Midbrain (tissue), 1 donor: Measurements from ENCODE around the gene MEGF9.

ENCODE experiments used
- DNase-seq: peaks from one replicate; lab custom pipeline; 2025; lab: John Stamatoyannopoulos, UW

MEGF9 gene

GRCh38 chr9:120705174-120705573 lies 9.1 kb downstream of the MEGF9 start:
- DNase-seq: no peak

- no peak for DNase-seq
These were observed 12.2 kb downstream of the MEGF9 start for GRCh38 chr9:120702075-120702474.

DNA sequence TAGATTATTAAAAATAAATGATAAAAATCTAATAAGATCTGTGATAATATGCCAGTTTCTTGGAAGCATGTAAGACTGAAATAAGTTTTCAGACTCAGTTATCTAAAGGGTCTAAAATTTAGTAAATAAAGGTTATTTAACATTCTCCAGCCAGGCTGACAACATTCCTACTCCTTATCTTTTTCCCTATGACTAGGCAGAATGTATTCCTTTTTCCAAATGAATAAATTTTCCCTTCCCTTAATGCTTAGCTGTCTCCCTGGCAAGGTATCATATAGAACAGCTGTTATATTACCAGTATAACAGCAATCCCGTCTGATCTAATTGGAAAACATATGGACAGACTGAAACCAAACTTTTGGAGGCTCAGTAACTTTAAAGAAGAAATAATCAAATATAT lies 13.0 kb downstream of the MEGF9 start:
- DNase-seq: no peak

GRCh38 chr9:120698766-120699165 lies 15.5 kb downstream of the MEGF9 start:
- peak; percentile 21 for DNase-seq

DNA sequence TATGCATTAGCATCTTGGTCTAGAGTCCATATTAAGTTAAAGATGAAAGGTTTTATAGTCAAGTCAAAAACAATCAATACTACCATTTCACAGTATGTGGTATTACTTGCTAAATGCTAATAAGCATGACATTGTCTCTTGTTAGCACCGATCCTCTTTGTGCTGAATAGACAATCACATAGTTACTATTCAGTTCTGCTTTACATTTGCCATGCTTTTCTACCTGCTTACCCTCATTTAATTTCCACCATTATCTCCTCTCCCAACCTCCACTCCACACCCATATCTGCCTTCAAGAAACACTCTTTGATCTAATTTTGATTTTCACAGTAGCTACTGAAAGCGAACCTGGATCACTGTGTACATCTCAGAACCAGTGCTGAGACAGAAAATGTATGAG lies 16.8 kb downstream of the MEGF9 start:
- peak; percentile 25 for DNase-seq

DNA sequence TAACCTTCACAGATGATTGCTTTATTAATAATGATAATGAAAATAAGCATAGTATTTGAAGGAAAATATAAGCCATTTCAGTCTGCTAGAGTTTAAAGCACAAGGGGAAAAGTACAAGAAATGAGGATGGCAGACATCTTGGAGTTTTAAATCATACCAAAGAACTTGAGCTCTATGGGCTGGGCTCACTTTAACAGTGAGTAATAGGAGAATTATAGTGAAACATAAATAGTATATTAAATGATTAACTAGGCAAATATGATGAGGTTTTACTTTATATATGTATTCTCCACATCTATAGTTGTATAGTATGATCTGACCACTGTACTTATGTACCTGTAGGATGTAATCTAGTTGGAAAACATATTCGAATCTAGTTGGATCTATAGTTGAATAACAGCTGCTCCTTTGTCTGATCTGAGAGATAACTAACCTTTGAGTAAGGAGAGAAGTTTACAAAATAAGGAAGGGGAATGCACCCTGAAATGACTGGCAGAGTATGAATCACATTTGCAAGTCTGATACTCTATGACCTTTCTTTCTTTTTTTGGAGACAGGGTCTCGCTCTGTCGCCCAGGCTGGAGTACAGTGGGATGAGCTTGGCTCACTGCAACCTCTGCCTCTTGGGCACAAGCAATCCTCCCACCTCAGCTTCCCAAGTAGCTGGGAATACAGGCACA lies 17.6 kb downstream of the MEGF9 start:
- no peak for DNase-seq

DNA sequence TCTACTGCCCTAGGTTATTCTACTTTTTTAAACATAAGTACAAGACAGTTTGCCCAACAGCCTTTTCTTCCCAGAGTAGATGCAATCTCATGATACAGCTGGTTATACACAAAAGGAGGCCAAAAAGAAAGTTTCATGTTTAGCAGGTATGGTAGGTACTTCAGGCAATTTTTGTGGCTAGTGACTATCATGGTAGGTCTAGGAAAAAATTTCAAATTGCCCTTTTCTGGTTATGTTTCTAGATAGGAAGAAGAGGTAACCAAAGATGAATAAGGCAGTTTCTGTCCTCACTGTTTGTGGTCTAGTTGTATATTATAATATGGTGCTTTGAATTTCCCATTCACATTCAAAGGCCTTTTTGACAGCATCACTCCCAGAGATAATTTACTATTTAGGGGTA lies 19.7 kb downstream of the MEGF9 start:
- DNase-seq: no peak

GRCh38 chr9:120693700-120694008 lies 20.6 kb downstream of the MEGF9 start:
- DNase-seq: no peak

DNA sequence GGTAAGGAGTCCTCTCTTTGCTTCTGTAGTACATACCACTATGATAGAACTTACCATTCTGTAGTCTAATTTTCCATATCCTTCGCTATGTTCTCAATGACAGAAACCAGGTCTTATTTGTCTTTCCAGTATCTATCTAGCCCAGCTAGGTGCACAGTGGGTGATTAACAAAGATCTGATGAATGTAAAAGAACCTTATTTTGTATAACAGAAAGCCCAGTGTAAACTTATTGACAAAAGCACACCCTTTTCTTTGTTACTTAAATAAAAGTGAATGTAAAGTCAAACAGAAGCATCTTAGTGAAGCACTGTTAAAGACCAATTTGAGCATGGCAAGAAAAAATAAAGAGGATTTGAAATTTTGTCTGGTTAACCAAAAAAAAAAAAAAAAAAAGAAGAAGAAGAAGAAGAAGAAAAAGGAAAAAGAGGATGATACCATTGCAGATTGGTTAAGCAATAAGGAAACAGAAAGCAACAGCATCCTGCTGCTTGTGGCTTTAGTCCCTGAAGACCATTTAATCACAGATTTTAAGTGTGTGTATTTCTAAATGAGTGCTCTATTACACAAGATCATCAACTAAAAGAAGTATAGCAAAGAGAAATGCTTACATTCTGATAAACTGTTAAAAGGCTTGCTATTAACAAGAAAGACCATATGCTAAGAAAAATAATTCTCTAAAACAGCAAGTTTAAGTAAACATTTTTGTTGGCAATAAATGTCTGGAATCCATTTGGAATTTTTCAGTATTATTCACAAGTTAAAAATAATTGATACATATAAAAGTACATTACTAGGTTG lies 21.2 kb downstream of the MEGF9 start:
- no peak for DNase-seq

GRCh38 chr9:120690372-120690771 lies 23.9 kb downstream of the MEGF9 start:
- peak; percentile 55 for DNase-seq

GRCh38 chr9:120689860-120690259 lies 24.4 kb downstream of the MEGF9 start:
- DNase-seq: peak; percentile 61

DNA sequence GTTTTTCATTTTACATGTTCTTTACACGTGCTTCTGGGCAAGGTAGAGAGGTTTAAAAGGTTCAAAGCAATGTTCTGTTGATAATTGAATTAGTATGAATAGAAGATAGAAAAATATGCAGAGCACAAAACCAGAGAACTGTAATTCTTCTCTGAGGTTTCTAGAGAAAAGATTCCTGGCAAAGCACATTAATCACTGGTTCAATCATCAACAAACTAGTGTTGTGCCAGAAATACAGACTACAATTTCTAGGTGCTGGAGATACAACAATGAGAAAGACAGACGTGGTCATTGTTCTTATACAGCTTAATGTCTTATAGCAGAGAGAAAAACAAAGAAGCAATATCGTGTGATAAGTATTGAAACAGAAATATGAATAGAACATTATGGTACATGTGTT lies 25.5 kb downstream of the MEGF9 start:
- DNase-seq: no peak

GRCh38 chr9:120683150-120683549 lies 31.1 kb downstream of the MEGF9 start:
- DNase-seq: no peak

- DNase-seq: no peak
These were observed 33.1 kb downstream of the MEGF9 start for GRCh38 chr9:120681121-120681520.

DNA sequence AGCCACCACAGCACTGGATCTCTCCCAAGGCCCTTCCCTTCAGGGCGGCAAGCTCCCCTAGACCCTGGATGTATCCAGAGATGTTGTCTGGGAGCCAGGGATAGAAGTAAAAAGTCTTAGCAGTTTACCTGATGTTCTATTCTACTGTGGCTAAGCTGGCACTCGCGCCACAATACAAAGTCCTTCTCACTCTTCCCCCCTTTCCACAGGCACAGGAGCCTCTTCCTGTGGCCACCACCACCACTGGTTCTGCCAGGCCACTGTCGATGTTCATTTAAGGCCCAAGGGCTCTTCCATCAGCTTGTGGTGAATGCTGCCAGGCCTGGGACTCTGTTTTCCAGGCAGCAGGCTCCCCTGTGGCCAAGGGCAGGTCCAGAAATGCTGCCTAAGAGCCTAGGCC lies 33.7 kb downstream of the MEGF9 start:
- DNase-seq: no peak

GRCh38 chr9:120680161-120680560 lies 34.1 kb downstream of the MEGF9 start:
- DNase-seq: no peak

DNA sequence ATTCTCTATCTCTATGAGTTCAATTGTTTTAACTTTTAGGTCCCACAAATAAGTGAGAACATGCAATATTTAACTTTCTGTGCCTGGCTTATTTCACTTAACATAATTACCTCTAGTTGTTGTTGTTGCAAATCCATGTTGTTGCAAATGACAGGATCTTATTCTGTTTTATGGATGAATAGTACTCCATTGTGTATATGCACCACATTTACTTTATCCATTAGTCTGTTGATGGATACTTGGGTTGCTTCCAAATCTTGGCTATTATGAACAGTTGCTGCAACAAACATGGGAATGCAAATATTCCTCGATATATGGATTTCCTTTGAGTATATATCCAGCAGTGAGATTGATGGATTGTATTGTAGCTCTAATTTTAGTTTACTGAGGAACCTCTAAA lies 36.3 kb downstream of the MEGF9 start:
- no peak for DNase-seq

- no peak for DNase-seq
These were observed 37.4 kb downstream of the MEGF9 start for GRCh38 chr9:120676767-120677402.

DNA sequence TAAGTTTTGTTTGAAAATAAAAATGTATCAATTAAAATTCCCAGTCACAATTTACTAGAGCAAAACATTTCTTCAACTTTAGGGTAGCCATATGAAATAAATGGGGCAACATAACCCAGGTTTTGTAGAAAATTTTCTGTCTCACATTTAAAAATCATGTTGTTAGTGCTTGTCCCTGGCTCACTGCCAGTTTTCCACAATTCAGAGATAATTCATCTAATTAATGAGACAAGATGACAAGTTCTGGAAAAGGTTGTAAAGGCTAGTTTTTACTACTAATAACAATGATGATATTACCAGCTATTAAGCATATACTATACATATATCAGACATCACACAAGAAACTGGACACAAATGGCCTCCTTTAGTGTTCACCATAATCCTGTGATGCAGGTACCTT lies 45.9 kb downstream of the MEGF9 start:
- no peak for DNase-seq

DNA sequence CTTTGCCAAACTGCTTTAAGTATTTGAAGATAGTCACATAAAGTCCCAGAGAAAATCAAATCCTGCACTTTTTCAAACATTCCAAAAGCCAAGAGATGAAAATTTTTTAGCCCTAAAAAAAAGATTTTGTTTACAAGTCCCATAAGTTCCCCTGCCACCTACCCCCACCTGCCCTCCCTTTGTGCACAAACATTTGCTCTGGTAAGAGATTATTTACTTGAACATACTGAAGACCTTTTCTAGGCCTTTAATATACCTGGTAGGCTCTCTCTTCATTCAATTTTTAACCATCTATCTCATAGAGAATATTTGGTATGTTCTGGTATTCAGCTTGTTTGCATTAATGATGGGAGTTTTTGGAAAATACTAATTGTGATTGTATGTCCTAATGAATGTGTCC lies 50.3 kb downstream of the MEGF9 start:
- DNase-seq: no peak

GRCh38 chr9:120663380-120663779 lies 50.9 kb downstream of the MEGF9 start:
- no peak for DNase-seq

- DNase-seq: no peak
These were observed 51.8 kb downstream of the MEGF9 start for GRCh38 chr9:120662513-120662912.

- DNase-seq: no peak
These were observed 54.6 kb downstream of the MEGF9 start for GRCh38 chr9:120659676-120660075.
